Measurements from ENCODE around the gene SUN5. TPM values are rescaled to one million over a fixed set of nuclear protein-coding genes. Genes with fewer than 3 reads are reported as not detected.

Gene SUN5
- total RNA-seq, 4 donors from 2014 or later: not detected

- in situ Hi-C loops (cut with MboI; ENCODE audit: low sequenced_read_pairs in 4 of 4): no loop called here
- H3K4me3 ChIP-seq: no peak overlapping the region
- no peaks in the 10 kb centered on the region for H3K27me3 ChIP-seq
- no peaks in the 10 kb centered on the region for H3K9me3 ChIP-seq
- TF ChIP-seq CTCF (IDR thresholded peaks at IDR 0.05 in 4 of 5, conservative IDR thresholded peaks at IDR 0.05 in 1 of 5) (no peak), POLR2A (IDR thresholded peaks at IDR 0.05) (no peak)
- H3K4me1 ChIP-seq: no peaks in the 10 kb centered on the region
- no peaks in the 10 kb centered on the region for H3K36me3 ChIP-seq
- intact Hi-C loops (cut with DNase I; ENCODE audit: low total_unique reads): no loop called here
- no peak overlapping the region for H3K27ac ChIP-seq
- DNase-seq (no peak), ATAC-seq (no peak)
Measured at GRCh38 chr20:32982617-32983458, 21.4 kb downstream of the SUN5 start.

DNA sequence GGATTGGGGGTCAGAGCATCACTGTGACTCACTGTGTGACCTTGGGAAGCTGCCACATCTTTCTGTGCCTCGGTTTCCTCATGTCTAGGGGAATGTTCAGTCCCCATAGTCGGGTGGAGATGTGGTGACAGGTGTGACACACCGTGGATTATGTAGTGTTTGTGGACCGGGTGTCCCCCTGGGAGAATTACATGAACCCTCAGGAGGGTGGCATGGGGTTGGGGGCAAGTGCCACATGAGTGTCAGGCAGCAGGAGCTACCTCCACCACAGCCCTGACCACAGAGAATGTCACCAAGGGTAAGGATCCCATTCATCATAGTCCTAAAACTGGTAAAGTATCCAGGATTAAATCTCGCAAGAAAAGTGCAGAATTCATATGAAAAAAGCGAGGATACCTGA lies 23.2 kb downstream of the SUN5 start:
- no peak overlapping the region for H3K4me3 ChIP-seq
- TF ChIP-seq CTCF (IDR thresholded peaks at IDR 0.05 in 4 of 5, conservative IDR thresholded peaks at IDR 0.05 in 1 of 5): no peak
- TF ChIP-seq POLR2A (IDR thresholded peaks at IDR 0.05): no peak
- in situ Hi-C loops (cut with MboI; ENCODE audit: low sequenced_read_pairs in 4 of 4): no loop called here
- intact Hi-C loops (cut with DNase I; ENCODE audit: low total_unique reads): no loop called here
- no peaks in the 10 kb centered on the region for H3K4me1 ChIP-seq
- ATAC-seq (no peak), DNase-seq (no peak)
- no peaks in the 10 kb centered on the region for H3K27me3 ChIP-seq
- no peaks in the 10 kb centered on the region for H3K36me3 ChIP-seq
- H3K27ac ChIP-seq: no peak overlapping the region
- H3K9me3 ChIP-seq: no peaks in the 10 kb centered on the region

GRCh38 chr20:32980131-32980941 lies 23.9 kb downstream of the SUN5 start:
- TF ChIP-seq POLR2A (IDR thresholded peaks at IDR 0.05) (no peak), CTCF (IDR thresholded peaks at IDR 0.05 in 4 of 5, conservative IDR thresholded peaks at IDR 0.05 in 1 of 5) (no peak)
- ATAC-seq: no peak

GRCh38 chr20:32979201-32979998 lies 24.8 kb downstream of the SUN5 start:
- Histone ChIP-seq H3K27me3 (no peaks in the 10 kb centered on the region), H3K27ac (no peak overlapping the region), H3K4me1 (no peaks in the 10 kb centered on the region), H3K4me3 (no peak overlapping the region), H3K9me3 (no peaks in the 10 kb centered on the region), H3K36me3 (no peaks in the 10 kb centered on the region)
- ATAC-seq (no peak), DNase-seq (no peak)
- in situ Hi-C loops (cut with MboI; ENCODE audit: low sequenced_read_pairs in 4 of 4): no loop called here
- no peak for TF ChIP-seq POLR2A (IDR thresholded peaks at IDR 0.05)
- TF ChIP-seq CTCF (IDR thresholded peaks at IDR 0.05 in 4 of 5, conservative IDR thresholded peaks at IDR 0.05 in 1 of 5): no peak
- intact Hi-C loops (cut with DNase I; ENCODE audit: low total_unique reads): no loop called here

More at GRCh38 chr20:32980131-32980941, 23.9 kb downstream of the SUN5 start:
- in situ Hi-C loops (cut with MboI; ENCODE audit: low sequenced_read_pairs in 4 of 4): no loop called here
- H3K4me3 ChIP-seq: no peak overlapping the region
- no peaks in the 10 kb centered on the region for H3K36me3 ChIP-seq
- H3K27ac ChIP-seq: no peak overlapping the region
- DNase-seq: no peak
- no peaks in the 10 kb centered on the region for H3K27me3 ChIP-seq
- intact Hi-C loops (cut with DNase I; ENCODE audit: low total_unique reads): no loop called here
- no peaks in the 10 kb centered on the region for H3K9me3 ChIP-seq
- no peaks in the 10 kb centered on the region for H3K4me1 ChIP-seq
